Mucosa of stomach (tissue), 1 donor: ENCODE measurements around the gene FRMD4A.
"Not testable (repeated sequence)": the region's sequence is repeated elsewhere in the genome, so short reads cannot be mapped to it uniquely, and the experiment has no call there.

Experiments used
- H3K27me3 ChIP-seq: one replicate; pipeline ENCODE4 v1.7.0; 2013; ENCODE audit warnings: mild to moderate bottlenecking, low read length; ENCODE audit not compliant: control insufficient read depth, insufficient read depth
- H3K36me3 ChIP-seq: one replicate; pipeline ENCODE4 v1.7.0; 2013; ENCODE audit warnings: low read length; ENCODE audit not compliant: control insufficient read depth, insufficient read depth
- H3K4me1 ChIP-seq: one replicate; pipeline ENCODE4 v1.7.0; 2013; ENCODE audit warnings: mild to moderate bottlenecking, low read length; ENCODE audit not compliant: control insufficient read depth, insufficient read depth
- H3K4me3 ChIP-seq: one replicate; pipeline ENCODE4 v1.7.0; 2013; ENCODE audit warnings: low read length
- H3K9ac ChIP-seq: one replicate; pipeline ENCODE4 v1.7.0; 2013; ENCODE audit warnings: mild to moderate bottlenecking, low read length, moderate library complexity
- H3K9me3 ChIP-seq: one replicate; pipeline ENCODE4 v1.7.0; 2013; ENCODE audit warnings: mild to moderate bottlenecking, low read length, moderate library complexity; ENCODE audit not compliant: control insufficient read depth
- donor health status: Pancreatic carcinoma.

Gene FRMD4A

DNA sequence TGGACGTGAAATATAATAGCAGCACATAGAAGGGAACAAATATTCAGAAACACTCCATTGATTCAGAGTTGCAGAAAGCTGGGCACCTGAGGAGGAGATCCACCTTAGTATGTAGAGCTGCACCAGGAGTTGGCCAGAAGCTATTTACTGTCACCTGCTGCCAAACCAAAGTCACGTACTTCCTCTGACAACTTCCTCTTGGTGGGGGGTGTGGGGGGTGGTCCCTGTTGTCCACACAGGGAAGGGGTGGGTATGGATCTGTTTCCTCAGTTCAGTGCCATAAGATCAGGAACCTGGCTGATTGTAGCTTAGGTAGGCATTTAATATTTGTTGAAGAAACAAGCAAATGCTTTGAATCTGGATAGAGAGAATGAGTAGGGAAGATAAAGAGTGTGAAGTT lies 264.6 kb downstream of the FRMD4A start:
- no peaks in the 10 kb centered on the region for H3K4me1 ChIP-seq
- H3K27me3 ChIP-seq, result no peaks in the 10 kb centered on the region
- no peaks in the 10 kb centered on the region for H3K36me3 ChIP-seq
- no peak overlapping the region for H3K9ac ChIP-seq
- H3K4me3 ChIP-seq, result no peak overlapping the region
- H3K9me3 ChIP-seq, result no peaks in the 10 kb centered on the region

DNA sequence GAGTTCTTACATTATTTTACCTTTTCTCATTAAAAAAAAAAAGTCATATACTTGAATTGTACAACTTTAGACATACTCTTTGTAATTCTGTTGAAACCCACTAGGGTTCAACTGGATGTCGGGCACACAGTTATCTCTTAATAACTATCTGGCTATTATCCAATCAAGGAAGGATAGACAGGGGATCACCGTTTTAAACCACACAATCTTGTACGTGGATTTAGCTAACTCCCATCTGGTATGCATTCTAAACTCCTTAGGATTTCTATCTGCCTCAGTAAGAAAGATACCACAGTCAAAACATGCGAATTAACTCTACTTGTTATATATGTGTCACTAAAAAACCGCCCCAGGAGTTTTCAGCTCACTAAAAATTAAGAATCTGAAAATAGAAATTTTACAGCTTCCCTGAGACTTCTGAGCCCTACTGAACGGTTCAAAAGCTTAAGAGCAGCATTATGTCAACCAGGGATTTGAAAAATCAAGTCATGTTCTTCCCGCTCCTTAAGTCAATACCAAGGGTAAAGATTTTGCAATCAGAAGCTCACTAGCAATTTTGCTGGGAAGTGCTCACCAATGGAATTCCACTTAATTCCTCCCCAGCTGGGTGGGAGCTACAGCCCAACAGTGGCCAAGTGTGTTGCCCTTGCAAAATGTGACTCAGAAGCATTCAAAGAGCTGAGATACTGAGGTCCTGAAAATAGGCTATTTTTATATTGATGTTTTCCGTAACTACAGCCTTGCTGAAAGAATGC lies 267.0 kb downstream of the FRMD4A start:
- Histone ChIP-seq H3K27me3 (no peaks in the 10 kb centered on the region), H3K9me3 (no peaks in the 10 kb centered on the region), H3K4me3 (no peak overlapping the region), H3K9ac (no peak overlapping the region), H3K36me3 (no peaks in the 10 kb centered on the region), H3K4me1 (no peaks in the 10 kb centered on the region)

DNA sequence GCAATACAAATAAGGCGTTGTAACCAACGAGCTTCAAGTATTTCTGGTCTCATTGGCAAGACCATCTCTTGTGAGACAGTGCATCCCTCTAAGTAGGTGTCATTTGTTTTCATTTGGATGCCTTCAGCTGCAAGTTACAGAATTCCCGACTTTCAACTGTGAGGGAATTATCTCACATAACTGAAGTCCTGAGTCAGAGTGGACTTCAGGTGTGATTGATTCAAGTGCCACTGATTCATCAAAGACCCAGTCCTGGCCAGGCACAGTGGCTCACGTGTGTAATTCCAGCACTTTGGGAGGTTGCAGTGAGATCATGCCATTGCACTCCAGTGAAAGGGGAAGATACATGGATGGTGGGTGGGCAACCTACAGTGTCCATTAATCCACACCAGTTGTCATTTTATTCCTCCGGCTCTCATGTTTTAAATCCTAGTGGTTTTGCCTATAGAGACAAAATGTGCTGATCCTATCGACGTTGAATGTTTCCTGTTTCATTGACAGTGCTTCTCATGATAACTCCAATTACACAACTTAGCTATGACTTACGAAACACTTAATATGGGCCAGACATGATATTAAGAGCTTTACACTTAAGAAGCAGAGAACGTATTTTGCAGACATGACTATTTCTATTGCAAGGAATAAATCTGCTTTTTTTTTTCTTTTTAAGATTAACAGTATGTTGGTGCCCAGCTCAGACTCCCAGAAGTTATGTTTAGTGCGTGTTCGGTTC lies 268.0 kb downstream of the FRMD4A start:
- Histone ChIP-seq H3K4me3 (no peak overlapping the region), H3K9ac (no peak overlapping the region), H3K27me3 (no peaks in the 10 kb centered on the region), H3K36me3 (no peaks in the 10 kb centered on the region), H3K4me1 (no peaks in the 10 kb centered on the region), H3K9me3 (no peaks in the 10 kb centered on the region)

DNA sequence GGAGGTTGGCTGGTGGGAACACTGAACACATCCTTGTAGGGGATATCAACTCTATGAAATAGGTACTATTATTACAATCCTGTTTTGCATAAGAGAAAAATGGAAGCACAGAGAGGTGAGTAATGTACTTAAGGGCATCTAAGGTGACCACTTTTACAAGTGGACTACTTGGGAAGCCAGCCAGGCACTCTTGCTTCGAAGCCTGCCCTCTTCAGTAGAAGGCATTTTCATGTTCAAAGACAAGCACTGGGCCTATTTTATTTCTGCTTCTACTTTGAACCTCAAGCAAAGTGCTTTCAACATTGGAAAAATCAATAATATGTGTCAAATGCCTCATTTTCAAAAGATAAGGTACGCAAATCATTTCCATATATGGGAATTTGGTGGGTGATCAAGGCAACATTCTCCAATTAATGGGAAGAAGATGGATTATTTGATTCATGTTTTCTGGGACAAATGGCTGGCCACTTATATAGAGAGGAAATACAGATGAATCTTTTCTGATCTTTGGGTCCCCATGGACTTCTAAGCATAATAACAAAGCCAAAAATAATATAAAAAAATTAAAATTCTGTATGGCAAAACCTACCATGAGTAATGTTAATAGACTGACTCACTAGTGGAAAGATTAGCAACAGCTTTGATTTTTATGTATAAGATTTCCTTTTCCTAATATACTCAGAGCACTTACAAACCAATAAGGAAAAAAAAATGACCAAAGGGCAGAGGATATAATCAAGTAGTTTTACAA lies 270.2 kb downstream of the FRMD4A start:
- no peak overlapping the region for H3K9ac ChIP-seq
- no peaks in the 10 kb centered on the region for H3K27me3 ChIP-seq
- H3K4me3 ChIP-seq, result no peak overlapping the region
- no peaks in the 10 kb centered on the region for H3K9me3 ChIP-seq
- H3K36me3 ChIP-seq, result no peaks in the 10 kb centered on the region
- no peaks in the 10 kb centered on the region for H3K4me1 ChIP-seq

DNA sequence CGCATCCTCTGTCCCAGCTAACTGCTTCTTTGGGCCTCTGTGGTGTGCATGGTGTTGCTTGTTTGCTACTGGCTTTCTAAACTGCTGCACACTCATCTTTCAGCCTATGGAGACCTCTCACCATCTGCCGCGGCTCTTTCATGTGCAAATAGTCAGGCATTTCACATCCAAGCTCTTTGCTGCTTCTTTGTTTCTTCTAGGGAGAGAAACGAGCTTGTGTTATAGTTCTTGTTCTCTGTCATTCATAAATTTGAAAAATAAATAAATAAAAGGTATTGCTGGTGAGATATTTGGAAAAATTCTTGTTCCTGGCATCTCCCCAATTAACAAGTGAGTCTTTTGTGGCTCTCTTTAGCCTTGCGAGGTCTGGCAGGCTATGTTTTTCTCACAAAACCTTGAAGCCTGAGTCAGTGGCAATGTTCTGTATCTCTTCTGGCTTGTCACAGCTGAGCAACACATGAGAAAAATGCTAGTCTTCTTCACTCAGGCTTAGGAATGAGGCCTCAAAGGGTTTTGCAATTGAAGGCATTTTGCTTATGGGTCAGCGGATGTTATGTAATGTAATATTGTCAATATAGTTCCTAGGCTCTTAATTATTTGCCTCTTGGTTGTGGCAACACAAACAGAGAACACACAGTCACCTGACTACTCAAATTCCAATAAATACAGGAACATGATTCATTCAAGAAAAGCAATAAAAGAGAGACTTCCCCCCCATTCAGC lies 274.0 kb downstream of the FRMD4A start:
- H3K4me1 ChIP-seq, result no peaks in the 10 kb centered on the region

DNA sequence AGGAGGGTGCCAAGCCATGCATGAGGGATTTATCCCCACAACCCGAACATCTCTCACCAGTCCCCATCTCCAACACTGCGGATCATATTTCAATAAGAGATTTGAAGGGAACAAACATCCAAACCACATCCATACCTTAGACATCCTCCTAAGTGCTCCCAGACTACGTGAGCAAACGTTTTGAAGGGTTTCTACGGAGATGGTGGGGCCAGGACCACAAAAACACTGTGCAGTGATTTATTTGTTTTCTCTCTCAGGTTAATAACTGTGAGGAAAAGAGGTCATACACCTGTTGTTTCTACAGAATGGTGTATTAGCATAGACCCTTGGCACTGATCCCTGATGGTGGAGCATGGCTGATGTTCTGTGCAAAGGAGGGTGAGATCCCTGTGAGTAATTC lies 277.8 kb downstream of the FRMD4A start:
- Histone ChIP-seq H3K4me1 (no peaks in the 10 kb centered on the region), H3K9me3 (no peaks in the 10 kb centered on the region), H3K27me3 (no peaks in the 10 kb centered on the region), H3K9ac (no peak overlapping the region), H3K36me3 (no peaks in the 10 kb centered on the region), H3K4me3 (no peak overlapping the region)

More for the DNA sequence above, 274.0 kb downstream of the FRMD4A start:
- no peak overlapping the region for H3K4me3 ChIP-seq
- no peaks in the 10 kb centered on the region for H3K27me3 ChIP-seq
- H3K9ac ChIP-seq, result no peak overlapping the region
- no peaks in the 10 kb centered on the region for H3K9me3 ChIP-seq
- H3K36me3 ChIP-seq, result no peaks in the 10 kb centered on the region

DNA sequence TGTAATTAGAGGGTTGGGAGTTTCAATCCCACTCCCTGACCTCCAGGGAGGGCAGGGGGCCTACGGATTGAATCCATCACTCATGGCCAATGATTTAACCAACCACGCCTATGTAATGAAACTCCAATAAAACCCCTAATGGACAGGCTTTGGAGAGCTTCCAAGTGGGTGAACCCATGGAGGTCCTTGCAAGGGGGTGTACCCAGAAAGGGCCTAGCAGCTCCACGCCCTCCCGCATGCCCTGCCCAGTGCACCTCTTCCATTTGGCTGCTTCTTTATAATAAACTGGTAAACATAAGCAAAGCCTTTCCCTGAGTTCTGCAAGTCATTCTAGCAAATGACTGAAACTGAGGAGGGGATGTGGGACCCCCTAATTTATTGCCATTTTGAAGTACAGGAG lies 280.1 kb downstream of the FRMD4A start:
- no peaks in the 10 kb centered on the region for H3K36me3 ChIP-seq
- H3K27me3 ChIP-seq, result no peaks in the 10 kb centered on the region
- no peaks in the 10 kb centered on the region for H3K4me1 ChIP-seq
- H3K9ac ChIP-seq, result no peak overlapping the region
- no peaks in the 10 kb centered on the region for H3K9me3 ChIP-seq
- H3K4me3 ChIP-seq, result no peak overlapping the region

DNA sequence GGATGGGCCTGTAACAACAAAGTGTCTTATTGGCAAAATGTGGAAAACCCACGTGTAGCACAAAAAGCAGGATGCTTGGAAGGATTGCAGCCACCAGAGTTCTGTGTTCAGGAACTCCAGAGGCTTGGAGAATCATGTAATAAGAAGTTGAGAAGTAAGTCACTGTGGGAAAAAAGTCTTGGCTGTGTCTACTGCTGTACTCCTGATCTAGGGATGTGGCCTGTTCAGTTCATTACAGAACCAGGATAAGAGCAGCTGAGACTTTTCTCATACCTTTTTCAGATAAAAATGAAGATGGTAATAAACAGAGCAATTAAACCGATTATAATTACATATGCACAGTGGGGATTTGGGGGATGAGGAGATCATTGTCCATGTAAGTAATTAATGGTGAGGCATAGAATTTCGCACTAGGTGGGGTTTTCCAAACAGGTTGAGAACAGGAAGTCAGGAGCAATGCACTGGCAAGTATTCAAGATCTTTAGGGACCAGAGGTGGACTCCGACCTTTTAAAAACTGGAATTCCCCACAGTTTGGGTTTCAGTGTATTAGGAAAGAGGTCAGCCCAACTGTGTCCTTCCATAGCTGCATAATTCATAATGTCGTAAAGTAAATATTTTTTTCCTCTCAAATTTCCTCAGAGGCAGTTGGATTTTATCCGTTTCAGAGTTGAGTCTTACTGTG lies 281.7 kb downstream of the FRMD4A start:
- Histone ChIP-seq H3K4me3 (no peak overlapping the region), H3K9me3 (no peaks in the 10 kb centered on the region), H3K27me3 (no peaks in the 10 kb centered on the region), H3K4me1 (no peaks in the 10 kb centered on the region), H3K9ac (no peak overlapping the region), H3K36me3 (no peaks in the 10 kb centered on the region)

DNA sequence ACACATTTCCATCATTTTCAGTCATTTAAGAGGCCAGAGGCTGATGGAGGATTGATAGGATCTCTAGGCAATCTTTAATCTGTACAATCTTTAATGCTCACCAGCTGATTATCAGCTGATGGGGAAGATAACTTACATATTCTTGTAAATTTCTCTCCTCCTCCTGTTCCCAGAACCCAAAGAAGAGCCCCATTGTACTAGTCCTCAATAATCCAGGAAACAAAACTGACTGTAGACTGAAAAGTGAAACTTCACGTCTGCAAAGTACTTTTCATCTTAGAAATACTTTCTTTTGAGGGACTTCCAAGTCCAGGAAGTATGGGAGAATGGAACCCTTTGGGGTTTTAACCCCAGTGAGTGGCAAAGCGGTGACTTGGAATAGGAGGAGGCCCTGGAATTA lies 283.3 kb downstream of the FRMD4A start:
- Histone ChIP-seq H3K4me3 (no peak overlapping the region), H3K36me3 (no peaks in the 10 kb centered on the region), H3K9me3 (no peaks in the 10 kb centered on the region), H3K27me3 (no peaks in the 10 kb centered on the region), H3K4me1 (no peaks in the 10 kb centered on the region), H3K9ac (no peak overlapping the region)

DNA sequence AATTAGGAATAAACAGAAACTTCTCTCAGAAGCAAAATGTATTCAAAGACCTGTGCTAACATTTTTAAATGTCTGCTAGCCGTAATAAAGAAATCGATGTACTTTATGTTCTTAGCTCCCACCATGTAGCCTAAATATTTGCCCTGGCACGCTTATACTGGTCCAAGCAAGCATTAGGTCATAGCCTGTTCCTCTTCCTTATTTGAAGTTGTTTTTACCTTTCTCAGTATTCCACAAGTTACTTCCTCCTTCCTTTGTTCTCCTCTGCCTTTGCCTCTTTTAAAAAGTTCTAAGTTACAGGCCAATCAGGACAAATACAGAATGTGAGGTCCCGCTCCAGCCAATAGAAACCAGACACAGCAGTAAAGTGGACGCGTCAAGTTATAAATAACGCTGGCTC lies 288.7 kb downstream of the FRMD4A start:
- H3K9ac ChIP-seq, H3K36me3 ChIP-seq, H3K4me3 ChIP-seq, H3K9me3 ChIP-seq, H3K4me1 ChIP-seq, H3K27me3 ChIP-seq: not testable (repeated sequence)

DNA sequence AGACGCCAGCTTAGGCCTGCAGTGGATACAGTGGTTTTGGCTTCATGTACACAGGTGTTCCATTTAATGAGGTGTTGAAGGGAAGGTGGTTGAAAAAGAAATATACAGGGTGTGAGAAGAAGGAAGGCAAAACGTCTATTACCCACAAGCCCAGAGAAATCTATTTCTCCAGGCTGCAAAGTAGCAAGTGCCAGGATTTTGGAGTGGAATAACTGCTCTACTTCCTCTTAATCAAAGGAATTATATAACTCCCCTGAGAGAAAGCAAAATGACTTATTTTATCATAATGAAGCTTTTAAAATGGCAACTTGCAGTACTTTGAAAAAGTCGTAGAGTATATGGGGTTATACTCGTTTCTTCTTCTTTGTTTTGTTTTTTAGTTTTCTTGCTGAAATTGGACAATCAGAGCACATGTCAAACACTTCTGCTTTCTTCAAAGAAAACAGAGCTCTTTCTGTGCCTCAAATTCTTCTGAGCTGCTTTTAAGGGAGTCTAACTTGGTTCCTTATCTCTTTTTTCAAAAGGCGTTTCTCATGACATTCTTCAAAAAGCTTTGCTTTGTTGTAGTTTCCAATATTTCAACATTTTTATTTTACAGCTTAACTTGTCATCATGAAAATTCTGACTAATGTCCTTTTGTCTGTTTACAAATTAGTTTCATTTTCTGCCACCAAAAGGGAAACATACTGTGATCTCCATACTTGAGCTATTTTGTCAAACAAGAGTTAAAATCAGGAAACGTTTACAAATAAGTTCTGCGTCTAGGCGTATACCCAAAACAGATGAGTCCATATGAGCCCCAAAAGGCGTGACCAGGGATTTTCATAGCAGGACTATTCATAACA lies 289.7 kb downstream of the FRMD4A start:
- no peak overlapping the region for H3K9ac ChIP-seq
- no peak overlapping the region for H3K4me3 ChIP-seq
- no peaks in the 10 kb centered on the region for H3K36me3 ChIP-seq
- peaks cover 6% of the 10 kb centered on the region for H3K4me1 ChIP-seq
- no peaks in the 10 kb centered on the region for H3K9me3 ChIP-seq
- no peaks in the 10 kb centered on the region for H3K27me3 ChIP-seq
